ENCODE data around the gene MAS1L.

MAS1L gene

DNA sequence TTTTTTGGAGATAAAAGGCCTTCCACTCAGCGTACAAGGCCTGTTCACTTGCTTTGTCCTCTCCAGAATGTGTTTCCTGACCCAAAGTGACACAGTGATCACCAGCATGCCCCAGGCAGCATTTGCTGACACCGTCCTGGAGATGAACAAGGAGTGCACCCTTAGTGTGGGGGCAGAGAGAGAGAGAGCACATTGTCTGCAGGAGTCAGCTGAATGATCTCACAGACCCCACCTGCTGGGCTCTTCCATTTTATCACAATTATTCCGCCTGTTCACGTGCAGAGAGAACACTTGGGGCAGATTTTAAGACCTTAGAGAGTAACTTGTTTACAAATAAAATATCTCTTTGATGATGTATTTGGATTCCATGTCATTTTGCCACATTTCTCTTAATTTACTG is 22.4 kb upstream of the MAS1L start:
- no peak for DNase-seq

- no peak for DNase-seq
Observed at GRCh38 chr6:29509711-29510110, 22.0 kb upstream of the MAS1L start.

- no peak for DNase-seq
Observed at GRCh38 chr6:29509239-29509638, 21.5 kb upstream of the MAS1L start.

GRCh38 chr6:29507319-29507718 is 19.6 kb upstream of the MAS1L start:
- DNase-seq = no peak

DNA sequence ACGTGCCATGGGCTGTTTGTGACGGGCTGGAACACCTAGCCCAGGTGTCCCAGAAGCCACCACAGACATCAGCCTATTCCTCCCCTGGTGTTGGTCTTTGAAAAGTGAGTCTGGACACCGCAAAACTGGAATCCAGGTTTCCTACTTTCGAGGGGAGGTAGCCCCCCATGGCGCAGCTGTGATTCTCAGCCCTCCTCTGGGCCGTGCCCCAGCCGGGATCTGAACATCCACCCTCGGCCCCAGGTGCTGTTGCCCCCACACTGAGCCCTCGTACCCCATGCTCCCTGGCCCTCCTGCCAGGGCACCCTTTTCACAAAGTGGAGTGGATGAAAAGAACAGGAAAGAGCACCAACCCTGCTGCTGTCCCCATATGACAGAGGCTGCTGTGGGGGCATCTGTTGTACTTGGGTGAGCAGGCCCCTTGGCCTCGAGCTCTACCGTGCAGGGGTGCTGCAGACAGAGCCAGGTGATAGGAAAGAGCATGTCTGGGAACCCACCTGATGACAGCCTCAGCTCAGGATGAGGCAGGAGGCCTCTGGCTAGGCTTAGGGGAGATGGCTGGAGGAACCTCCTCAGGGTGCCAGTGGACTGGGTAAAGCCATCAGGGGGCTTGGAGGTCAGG is 18.8 kb upstream of the MAS1L start:
- DNase-seq = no peak

GRCh38 chr6:29505808-29506207 is 18.1 kb upstream of the MAS1L start:
- no peak for DNase-seq

DNA sequence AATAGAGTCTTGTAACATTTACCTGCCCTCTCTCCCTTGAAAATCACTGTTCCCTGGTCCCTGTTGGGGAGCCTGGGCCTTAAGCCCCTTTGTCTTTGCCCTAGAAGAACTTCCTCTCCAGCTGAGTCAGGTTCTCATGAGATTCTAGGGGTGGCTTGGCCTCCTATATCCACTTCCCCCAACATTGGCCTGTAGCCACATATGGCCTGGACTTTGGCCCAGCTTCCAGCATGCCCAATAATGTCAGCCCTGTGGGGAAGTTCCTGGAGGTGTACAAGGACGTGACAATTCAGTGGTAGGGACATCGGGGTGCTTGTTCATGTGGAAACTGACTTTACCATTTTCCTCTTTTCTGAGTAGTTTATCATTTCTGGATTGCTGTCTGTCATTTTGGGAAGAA is 17.2 kb upstream of the MAS1L start:
- no peak for DNase-seq

DNA sequence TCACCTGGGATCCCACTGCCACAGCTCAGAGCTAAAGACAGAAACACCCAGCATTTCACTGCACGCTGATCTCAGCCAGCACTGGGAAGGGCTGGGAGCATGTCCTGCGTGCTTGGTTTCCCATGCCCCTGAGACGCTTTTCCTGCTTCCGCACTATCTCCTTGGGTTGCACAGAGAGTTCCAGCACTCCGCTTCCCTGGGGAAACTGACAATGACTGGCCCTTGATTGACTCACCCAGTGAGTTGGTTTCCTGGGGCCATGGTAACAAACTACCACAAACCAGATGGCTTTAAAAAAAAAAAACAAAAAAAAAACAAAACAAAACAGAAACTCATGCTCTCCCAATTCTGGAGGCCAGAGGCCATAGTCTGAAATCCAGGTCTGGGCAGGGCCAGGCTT is 14.8 kb upstream of the MAS1L start:
- DNase-seq = no peak

GRCh38 chr6:29502181-29502580 is 14.4 kb upstream of the MAS1L start:
- DNase-seq = no peak

GRCh38 chr6:29501106-29501505 is 13.3 kb upstream of the MAS1L start:
- no peak for DNase-seq

DNA sequence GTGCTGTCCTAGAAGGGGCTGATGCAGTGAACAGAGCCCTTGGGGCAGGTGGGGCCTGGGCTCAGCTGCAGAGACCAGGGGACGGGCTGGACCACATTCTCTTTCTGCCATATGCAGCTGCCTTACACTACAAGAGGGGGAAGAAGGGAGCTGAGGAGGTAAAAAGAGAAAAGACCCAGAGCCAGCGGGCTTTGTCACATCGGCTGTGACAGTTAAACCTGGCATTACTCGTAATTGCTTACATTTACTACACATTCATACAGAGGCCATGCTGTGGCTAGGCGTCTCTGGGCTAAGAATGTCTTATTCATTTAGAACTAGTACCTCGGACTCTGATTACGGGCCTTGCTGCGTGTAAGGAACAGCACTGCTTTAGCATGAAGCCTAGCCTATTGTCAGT is 12.8 kb upstream of the MAS1L start:
- no peak for DNase-seq

DNA sequence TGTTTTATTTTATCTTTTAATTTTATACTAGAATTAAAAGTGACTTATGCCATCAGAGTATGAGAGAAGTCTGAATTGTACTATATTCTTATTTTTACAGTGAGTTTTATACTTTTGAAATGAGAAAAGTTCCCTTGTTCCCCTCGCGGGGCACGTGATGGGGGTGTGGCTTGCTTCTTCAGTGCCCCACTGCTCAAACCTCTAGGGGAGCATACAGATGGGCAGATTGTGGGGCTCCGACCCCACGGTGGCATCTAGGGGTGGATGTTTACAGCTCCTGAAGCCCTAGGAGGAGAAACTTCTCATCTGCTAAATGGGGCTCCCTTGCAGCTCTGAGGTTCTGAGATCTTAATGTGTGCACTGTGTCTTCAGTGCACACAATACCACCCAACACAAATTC is 11.9 kb upstream of the MAS1L start:
- DNase-seq = no peak

- DNase-seq = no peak
Observed at GRCh38 chr6:29496961-29497360, 9.2 kb upstream of the MAS1L start.

- DNase-seq = no peak
Observed at GRCh38 chr6:29495571-29495970, 7.8 kb upstream of the MAS1L start.

DNA sequence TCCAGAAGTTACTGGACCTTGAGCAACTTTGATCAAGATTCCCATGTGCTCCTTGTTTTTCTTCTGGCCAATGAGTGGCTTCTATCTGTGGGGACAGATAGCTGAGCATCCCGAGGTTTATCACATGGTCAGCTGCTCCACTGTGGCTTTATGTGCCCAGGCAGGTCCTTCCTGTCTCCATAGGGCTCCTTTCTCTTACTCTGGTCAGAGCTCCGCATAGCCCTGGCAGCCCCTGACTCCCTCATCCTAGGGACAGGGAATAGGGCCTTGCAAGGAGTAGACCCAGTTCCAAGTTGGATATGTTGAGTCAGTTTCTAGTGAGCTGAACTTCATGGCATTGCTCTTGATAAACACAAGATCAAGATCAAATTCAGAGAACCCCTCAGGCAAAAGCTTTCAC is 6.4 kb upstream of the MAS1L start:
- no peak for DNase-seq

GRCh38 chr6:29493261-29493660 is 5.5 kb upstream of the MAS1L start:
- DNase-seq = no peak

DNA sequence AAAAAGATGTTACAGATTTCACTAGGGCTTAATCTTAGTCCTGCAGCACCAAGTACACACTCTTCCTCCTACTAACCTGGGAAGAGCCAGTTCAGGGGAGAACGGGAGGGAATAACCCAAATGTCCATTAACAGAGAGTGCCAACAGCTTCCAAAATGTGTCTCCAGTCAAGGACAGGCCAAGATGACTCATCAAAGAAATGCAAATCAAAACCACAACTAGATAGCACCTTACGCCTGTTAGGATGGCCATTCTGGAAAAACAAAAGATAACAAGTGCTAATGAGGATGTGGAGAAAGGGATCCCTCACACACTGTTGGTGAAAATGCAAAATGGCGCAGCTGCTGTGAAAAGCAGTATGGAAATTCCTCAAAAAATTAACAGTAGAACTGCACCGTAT is 3.8 kb upstream of the MAS1L start:
- no peak for DNase-seq

DNA sequence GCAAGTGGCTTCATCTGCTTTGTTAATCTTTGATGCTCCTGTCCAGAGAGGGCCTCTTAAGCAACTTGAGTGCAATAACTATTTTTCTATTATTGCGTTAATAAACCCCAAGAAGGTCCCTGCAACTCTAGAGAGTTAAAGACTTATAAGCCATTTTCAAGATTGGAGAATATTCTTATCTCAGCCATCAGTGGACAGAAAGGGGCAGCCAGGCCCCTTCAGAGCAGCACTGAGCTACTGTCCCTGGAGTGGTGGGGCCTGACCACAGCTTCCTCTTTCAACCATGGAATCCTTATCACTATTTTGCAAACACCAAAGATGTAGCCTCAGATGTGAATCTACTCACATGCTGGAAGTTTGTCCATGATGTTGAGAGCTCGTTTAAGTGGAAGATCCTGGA is 2.8 kb upstream of the MAS1L start:
- DNase-seq = no peak

DNA sequence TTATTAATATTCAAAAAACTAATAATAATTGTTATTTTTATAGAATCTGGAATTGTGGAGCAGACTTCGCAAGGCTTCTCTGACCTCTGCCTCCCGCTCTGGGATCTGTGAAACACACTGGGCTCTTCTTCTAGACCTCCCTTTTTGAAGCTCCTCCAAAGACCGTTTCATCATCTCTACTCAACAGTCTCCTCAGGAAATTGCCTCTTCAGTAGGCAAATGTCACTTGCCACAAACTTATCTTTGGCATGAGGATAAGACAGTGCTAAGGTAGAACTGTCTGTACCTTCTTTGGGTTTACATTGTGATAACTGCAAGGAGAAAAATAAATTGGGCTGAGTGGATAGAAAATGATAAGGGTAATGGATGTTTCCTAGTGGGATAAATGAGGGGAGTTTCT is 2.3 kb upstream of the MAS1L start:
- no peak for DNase-seq

GRCh38 chr6:29489286-29489685 is 1.5 kb upstream of the MAS1L start:
- DNase-seq = no peak

- no peak for DNase-seq
Observed at GRCh38 chr6:29488874-29489273, 1.1 kb upstream of the MAS1L start.

DNA sequence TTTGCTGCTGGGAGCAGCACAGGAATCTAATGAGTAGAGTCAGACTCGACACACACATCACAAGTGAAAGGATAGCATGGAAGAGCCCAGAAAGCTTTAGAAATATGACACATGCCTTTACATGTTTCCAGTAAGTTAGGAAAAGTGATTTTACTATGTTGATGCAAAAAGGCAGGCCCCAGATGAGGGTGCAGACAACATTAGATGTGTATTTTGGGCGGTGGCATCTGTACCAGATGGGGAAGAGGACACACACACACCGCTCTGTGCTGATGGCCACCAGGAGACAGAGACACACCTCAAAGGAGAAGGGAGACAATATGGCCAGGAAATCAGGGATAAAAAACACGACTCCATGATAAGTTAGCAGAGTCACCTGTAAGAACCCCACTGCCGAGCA is 625 bp downstream of the MAS1L start:
- no peak for DNase-seq

DNA sequence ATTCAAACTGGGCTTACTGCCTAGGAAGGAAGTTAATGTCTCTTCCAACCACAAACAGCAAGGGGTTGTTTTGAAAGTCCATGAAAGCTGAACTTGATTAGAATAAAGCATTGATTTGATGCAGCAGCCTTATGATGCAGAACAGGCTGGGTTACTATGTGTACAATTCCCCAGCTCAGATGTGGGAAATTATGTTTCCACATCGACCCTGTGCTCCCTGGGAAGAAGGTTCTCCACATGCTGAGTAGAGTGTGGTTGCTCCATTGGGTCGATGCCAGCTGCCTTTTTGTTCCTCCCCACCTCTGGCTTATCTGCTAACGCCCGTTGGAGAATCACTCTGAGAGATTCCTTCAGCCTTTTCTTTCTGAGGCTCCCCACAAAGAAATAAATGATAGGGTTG is 1.2 kb downstream of the MAS1L start:
- no peak for DNase-seq

- DNase-seq = no peak
Observed at GRCh38 chr6:29483735-29484134, 4.0 kb downstream of the MAS1L start.

DNA sequence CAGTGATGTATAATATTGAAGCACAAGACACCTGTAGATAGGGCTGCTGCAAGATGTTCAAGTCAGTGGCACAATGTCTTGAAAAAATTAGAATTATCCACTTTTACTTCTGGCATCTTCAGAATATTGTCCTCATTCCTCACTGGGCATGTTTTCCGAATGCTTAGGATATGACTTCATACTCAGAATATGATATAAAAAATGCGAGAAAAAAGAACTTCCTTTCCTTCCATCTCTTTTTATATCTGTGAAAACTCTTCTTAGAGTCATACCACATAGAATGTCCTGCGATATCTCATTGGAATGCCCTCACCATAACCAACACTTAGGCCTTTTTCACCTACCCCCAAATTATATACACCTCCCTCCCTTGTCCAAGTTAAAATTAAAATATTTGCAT is 4.6 kb downstream of the MAS1L start:
- no peak for DNase-seq

DNA sequence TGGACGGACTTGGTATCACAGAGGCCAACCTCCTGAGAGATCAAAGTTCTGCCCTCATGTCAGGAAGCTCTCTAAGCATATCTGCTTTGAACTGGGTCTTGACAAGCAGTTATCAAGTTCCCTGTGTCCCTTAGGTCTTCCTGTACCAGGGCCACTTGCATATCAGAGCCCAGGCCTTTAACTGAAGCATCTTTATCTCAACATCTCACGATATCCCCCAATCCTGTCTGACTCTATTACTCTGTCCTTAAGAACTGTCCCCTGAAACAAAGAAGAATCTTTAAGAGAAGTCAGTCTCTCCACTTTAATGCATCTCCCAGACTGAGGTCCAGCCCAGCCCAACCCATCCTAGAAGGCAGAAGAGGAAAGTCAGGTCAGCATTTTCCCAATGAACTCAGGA is 8.2 kb downstream of the MAS1L start:
- DNase-seq = no peak

All from NCI-H510A (cell line).